Transverse colon (tissue), 4 donors: ENCODE measurements around the gene GRAMD1C.

ENCODE experiments used
- EP300 ChIP-seq: sonication (generic); formaldehyde crosslinking; IDR thresholded peaks from one replicate; pipeline ENCODE4 v1.6.1; 2017; ENCODE audit warnings: antibody characterized with exemption, low read depth
- POLR2AphosphoS5 ChIP-seq, 3 donors: sonication (generic); formaldehyde crosslinking; IDR thresholded peaks; one replicate each; pipeline ENCODE4 v1.6.1; 2016; ENCODE audit warnings: antibody characterized with exemption in 3 of 3
- TF ChIP-seq, protein P1 (sequence below), 5 experiments: fragments of 200-600 bp in 3 of 5; fragments of 450-650 bp in 2 of 5; sonication (generic) in 3 of 5; IDR thresholded peaks; 1 replicate in 2 of 5; 2 replicates in 3 of 5; pipeline ENCODE4 v1.5.1; 2016 to 2017; ENCODE audit warnings: antibody characterized with exemption in 5 of 5, inconsistent platforms in 3 of 5, mild to moderate bottlenecking in 2 of 5, moderate library complexity in 1 of 5

- TF ChIP-seq POLR2AphosphoS5 (IDR thresholded peaks at IDR 0.05) (no peak), EP300 (no peak)
- TF ChIP-seq, protein P1, sequence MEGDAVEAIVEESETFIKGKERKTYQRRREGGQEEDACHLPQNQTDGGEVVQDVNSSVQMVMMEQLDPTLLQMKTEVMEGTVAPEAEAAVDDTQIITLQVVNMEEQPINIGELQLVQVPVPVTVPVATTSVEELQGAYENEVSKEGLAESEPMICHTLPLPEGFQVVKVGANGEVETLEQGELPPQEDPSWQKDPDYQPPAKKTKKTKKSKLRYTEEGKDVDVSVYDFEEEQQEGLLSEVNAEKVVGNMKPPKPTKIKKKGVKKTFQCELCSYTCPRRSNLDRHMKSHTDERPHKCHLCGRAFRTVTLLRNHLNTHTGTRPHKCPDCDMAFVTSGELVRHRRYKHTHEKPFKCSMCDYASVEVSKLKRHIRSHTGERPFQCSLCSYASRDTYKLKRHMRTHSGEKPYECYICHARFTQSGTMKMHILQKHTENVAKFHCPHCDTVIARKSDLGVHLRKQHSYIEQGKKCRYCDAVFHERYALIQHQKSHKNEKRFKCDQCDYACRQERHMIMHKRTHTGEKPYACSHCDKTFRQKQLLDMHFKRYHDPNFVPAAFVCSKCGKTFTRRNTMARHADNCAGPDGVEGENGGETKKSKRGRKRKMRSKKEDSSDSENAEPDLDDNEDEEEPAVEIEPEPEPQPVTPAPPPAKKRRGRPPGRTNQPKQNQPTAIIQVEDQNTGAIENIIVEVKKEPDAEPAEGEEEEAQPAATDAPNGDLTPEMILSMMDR (IDR thresholded peaks at IDR 0.05): no peak
Measured at GRCh38 chr3:113867506-113867905, 28.9 kb downstream of the GRAMD1C start.
